HG02678 (cell line): Measurements from ENCODE around the gene HNRNPH3.

ENCODE experiments used
- ATAC-seq: cut with Tn5 transposase; IDR thresholded peaks from one replicate; pipeline ENCODE4 v1.9.1; 2021; ENCODE audit warnings: mild to moderate bottlenecking, moderate library complexity; ENCODE audit not compliant: unreplicated experiment

HNRNPH3 gene

DNA sequence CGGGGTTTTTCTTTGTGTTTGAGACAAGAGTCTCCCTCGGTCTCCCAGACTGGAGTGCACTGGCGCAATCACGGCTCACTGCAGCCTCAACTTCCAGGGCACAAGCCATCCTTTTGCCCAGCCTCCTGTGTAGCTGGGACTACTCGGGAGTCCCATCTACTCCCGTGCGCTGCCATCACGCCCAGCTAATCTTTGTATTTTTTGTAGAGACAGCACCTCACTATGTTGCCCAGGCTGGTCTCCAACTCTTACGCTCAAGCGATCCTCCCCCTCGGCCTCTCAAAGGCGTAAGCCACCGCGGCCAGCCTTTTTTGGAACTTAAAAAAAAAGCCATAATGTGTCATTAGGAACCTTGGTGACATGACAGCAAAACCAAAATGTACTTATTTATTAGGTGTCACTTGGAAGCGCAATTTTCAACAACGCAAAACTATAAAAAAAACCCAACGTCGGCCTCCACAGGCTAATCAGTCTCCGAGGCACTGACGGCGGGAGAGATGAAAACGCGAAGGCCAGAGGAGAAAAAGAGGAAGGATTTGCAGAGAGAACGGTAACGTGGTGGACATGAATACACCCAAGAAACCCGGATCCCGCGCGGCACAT, 911 bp upstream of the HNRNPH3 start:
- ATAC-seq: no peak

DNA sequence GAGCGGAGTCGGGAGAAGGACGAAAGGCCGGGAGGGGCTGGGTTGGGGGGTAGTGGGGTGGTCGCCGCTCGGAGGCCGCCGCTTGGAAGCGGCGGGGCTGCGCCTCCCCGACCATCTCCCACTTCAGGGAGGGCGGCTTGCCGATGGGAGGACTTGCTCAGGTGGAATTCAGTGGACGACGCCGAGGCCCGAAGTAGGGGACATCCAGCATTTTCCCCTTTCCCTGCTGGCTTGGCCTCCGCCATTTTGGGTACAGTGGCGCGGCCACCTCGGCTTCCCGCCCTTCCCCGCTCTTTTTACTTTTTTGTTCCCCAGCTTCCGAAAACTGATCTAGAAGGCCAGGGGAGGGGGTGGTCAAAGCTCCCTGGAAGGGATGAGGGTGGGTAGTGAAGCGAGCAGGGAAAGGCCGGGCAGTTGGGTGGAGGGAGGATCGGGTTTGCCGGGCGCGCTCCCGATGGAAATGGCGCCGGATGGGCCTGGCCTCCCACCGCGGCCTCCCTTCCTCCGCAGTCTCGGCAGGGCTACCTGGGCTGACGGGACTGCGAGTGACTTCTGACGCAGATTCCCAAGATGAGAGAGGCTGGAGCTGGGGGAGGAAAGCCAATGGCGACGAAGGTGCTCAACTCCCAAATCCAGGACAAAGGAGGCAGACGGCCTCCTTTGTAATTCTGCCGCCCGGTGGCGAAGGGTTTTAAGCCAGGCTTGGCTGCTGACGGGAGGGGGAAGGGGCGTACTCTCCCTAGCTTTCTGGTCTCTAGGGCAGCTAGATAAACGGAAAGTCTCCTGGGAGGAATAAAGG, 594 bp downstream of the HNRNPH3 start, which contains the start of gene PBLD:
Gene PBLD (minus strand): TSS at position 670 of the 799 bp plus-strand sequence. CDS start 26,084 bp downstream, outside the sequence.
- ATAC-seq: peak; percentile 14

GRCh38 chr10:68333058-68333395, 1.2 kb downstream of the HNRNPH3 start:
- ATAC-seq: no peak

GRCh38 chr10:68333440-68334431, 1.9 kb downstream of the HNRNPH3 start:
- no peak for ATAC-seq

GRCh38 chr10:68334672-68335467, 3.0 kb downstream of the HNRNPH3 start:
- ATAC-seq: no peak

DNA sequence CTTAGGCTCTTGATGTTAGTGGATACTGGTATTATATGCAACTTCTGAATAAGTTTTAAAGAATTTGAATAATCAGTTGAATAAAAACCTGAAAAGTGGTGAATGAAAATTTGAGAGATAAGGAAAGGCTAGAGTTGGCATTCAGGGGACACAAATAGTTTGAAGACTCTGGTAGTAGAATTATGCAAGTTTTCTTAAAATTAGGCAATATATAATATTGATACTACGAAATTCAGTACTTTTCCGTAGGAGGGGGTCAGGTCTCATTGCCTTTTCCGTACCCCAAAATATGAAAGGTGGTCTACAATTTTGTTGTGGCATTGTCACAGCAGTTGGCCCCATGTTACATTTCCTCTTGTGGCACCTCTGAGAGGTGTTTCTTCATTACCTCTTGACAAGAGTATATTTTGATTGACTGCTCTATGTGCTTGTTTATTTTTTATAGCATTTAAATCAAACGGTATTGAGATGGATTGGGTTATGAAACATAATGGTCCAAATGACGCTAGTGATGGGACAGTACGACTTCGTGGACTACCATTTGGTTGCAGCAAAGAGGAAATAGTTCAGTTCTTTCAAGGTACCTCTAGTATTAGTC, 5.0 kb downstream of the HNRNPH3 start:
- ATAC-seq: no peak

- ATAC-seq: no peak
These were observed 8.7 kb downstream of the HNRNPH3 start for GRCh38 chr10:68340358-68341080.

DNA sequence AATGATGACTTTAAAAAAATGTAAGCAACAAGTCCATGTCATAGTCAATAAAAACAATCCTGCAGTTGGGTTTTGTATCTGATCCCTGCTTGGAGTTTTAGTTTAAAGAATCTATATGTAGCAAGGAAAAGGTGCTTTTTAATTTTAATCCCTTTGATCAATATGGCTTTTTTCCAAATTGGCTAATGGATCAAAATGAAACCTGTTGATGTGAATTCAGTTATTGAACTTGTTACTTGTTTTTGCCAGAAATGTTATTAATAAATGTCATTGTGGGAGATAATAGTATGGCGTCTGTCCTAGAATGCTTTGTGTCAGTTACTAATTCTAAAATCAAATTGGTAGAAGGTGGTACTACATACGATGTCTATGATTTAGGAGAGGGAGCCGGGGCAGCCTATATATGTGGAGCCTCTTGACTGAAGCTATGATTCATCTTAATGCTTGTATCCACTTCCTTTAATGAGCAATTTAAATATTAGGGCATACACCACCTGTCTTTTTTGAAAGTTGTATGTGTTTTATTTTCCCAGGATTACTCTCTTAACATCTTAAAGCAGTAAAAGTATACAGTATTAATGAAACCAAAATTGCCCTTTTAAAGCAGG, 11.1 kb downstream of the HNRNPH3 start:
- no peak for ATAC-seq

DNA sequence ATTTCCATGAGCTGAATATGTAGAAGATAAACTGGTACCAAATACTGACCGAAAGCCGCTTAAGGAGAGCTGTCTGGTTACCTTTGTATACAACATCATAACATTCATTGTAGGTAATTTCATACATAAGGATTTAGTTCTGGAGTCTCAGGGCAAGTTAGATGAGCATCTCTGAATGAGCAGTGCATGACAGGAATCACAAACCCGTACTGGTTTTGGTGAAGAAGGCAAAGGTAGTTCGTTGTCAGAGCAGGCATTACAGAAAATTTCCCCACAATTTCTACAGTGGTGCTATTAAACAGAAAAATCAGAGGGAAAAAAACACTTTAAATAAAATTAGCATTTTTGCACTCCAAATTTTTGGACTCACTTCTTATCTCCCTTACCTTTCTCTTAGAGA, 13.8 kb downstream of the HNRNPH3 start:
- ATAC-seq: no peak

DNA sequence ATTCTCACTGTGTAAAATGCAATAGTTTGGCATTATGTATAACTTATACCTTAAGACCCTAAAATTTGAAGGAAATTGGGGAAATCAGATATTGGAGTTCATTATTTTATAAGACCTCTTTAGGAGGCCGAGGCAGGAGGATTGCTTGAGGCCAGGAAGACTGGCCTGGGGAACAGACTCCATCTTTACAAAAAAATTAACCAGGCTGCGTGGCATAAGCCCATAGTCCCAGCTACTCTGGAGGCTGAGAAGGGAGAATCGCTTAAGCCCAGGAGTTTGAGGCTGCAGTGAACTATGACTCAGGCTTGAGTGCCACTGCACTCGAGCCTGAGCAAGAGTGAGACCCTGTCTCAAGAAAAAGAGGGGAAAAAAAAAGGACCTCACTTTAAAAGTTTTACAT, 14.9 kb downstream of the HNRNPH3 start:
- no peak for ATAC-seq

GRCh38 chr10:68348265-68348741, 16.4 kb downstream of the HNRNPH3 start:
- ATAC-seq: no peak

DNA sequence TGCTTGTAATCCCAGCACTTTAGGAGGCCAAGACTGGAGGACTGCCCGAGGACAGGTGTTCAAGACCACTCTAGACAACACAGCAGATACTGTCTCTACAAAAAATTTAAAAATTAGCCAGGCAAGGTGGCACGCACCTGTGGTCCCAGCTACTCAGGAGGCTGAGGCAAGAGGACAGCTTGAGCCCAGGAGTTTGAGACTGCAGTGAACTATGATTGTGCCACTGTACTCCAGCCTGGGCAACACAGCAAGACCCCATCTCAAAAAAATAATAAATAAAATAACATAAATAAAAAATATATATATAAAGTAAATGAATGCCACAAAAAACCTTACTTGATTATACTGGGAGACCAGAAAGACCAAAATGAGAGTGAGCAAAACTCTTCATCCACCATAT, 21.7 kb downstream of the HNRNPH3 start:
- no peak for ATAC-seq

GRCh38 chr10:68359189-68359588, 27.3 kb downstream of the HNRNPH3 start:
- ATAC-seq: no peak

- ATAC-seq: no peak
These were observed 30.7 kb downstream of the HNRNPH3 start for GRCh38 chr10:68362590-68362989.

DNA sequence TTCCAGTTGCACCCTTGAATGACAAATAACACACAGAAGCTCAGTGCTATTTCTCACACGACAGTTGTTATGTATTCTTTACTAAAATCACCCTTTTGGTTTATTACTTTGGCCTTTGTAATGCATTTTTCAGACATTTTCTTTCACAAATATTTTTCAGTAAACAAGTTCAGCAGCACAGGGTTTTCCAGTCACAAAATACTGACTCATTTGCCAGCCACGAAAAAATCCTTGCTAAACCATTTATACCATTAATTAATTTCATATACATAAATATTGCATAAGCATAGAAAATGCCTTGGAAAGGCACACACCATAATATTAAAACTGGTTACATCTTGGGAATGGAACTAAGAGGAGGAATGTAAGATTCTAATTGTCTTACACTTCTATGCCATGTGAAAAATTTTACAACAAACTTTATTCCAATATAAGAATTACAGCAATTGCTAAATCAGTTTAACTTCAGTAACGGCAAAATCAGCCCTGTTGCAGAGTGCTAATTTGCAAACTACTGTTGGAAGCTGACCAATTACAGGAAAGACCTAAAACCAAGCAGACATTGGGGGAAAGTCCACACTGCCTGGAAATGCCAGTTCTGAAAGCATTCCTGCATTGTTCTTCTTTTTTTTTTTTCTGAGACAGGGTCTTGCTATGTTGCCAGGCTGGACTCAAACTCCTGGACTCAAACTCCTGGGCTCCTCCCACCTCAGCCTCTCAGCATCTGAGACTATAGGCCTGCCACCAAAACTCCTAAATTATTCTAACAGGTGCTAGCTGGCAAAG, 32.4 kb downstream of the HNRNPH3 start:
- ATAC-seq: no peak

DNA sequence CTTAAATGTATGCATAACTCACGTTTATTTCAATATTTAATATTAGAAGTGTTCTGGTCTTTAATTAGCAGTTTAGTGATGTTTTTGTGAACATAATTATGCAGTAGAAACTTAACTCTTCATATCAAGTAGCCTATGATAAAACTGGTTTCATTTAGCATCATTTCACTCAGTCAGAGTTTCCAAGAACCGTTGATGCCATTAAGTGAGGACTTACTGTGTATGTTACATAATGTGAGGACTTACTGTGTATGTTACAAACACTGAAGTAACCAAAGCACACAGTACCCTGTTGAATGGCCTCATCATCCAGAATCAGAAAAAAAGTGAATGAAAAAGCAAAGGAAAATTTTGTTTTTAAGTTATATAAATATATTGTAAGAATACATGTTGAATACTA, 33.7 kb downstream of the HNRNPH3 start:
- ATAC-seq: no peak

DNA sequence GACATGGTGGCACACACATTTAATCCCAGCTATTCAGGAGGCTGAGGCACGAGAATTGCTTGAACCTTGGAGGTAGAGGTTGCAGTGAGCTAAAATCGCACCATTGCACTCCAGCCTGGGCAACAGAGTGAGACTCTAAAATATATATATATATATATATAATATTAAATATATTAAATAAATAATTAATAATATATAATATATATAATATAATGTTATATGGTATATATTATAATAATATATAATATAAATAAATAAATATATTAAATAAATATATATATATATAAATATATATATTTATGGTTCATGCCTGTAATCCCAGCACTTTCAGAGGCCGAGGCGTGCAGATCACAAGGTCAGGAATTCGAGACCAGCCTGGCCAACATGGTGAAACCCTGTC, 34.7 kb downstream of the HNRNPH3 start:
- no peak for ATAC-seq

DNA sequence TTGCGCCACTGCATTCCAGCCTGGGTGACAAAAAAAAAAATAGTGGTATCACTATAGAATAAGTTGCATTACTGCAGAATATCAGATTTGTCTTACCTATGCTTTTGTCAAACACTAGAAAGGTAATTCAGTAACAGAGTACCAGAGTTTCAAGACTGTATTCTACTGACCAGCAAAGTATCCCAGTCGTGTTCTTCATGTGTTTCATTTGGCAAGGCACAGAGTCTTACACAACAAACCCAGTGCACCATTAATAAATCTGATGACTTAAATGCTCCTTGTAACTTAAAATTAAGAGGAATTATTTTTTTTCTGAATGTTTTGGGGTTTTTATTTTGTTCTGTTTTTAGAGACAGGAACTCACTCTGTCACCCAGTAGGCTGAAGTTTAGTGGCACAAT, 35.3 kb downstream of the HNRNPH3 start:
- no peak for ATAC-seq
